Measurements from ENCODE around the gene CHCHD3.

GRCh38 chr7:132940084-132940483 lies 141.8 kb downstream of the CHCHD3 start:
- TF ChIP-seq CTCF (conservative IDR thresholded peaks at IDR 0.05) = no peak
- no peak for TF ChIP-seq EZH2 (IDR thresholded peaks at IDR 0.05; ENCODE audit: low read depth)

All from PC-9 (cell line).